Small intestine (tissue), 7 donors: ENCODE data around the gene SPATA7. TPM values are rescaled to one million over a fixed set of nuclear protein-coding genes. Genes with fewer than 3 reads are reported as not detected.

Source experiments
- DNase-seq, 2 donors: peaks; one replicate each; pipeline versions ENCODE4 v3.0.0 to v3.0.0-alpha.2; 2013
- FAIRE-seq: peaks from 2 replicates; lab custom pipeline; 2012; peaks lifted over from hg19 to GRCh38; lab: Jason Lieb, UNC
- H3K27ac ChIP-seq, 3 donors: one replicate each; pipeline ENCODE4 v1.5.1; 2013; ENCODE audit warnings: low read length in 2 of 3, mild to moderate bottlenecking in 2 of 3, control low read depth in 1 of 3, inconsistent platforms in 1 of 3, low read depth in 1 of 3, moderate library complexity in 1 of 3
- H3K27me3 ChIP-seq, 3 donors: one replicate each; pipeline ENCODE4 v1.6.1; 2013; ENCODE audit warnings: low read length in 3 of 3, inconsistent platforms in 1 of 3; ENCODE audit not compliant: control insufficient read depth in 3 of 3, insufficient read depth in 3 of 3
- H3K36me3 ChIP-seq, 3 donors: one replicate each; pipeline ENCODE4 v1.6.1; 2013; ENCODE audit warnings: low read length in 3 of 3, inconsistent platforms in 1 of 3, low read depth in 1 of 3, mild to moderate bottlenecking in 1 of 3, moderate library complexity in 1 of 3; ENCODE audit not compliant: control insufficient read depth in 3 of 3, insufficient read depth in 2 of 3
- H3K4me1 ChIP-seq, 3 donors: one replicate each; pipeline ENCODE4 v1.6.1; 2013; ENCODE audit warnings: low read length in 2 of 3, inconsistent platforms in 1 of 3, low read depth in 1 of 3, mild to moderate bottlenecking in 1 of 3, moderate library complexity in 1 of 3; ENCODE audit not compliant: control insufficient read depth in 3 of 3, insufficient read depth in 2 of 3
- H3K4me3 ChIP-seq, 3 donors: one replicate each; pipeline ENCODE4 v1.5.1; 2013; ENCODE audit warnings: low read length in 3 of 3, control low read depth in 1 of 3, inconsistent platforms in 1 of 3, low read depth in 1 of 3, mild to moderate bottlenecking in 1 of 3, moderate library complexity in 1 of 3
- H3K9me3 ChIP-seq, 2 donors: one replicate each; pipeline ENCODE4 v1.6.1; 2013; ENCODE audit warnings: low read depth in 1 of 2, low read length in 1 of 2; ENCODE audit not compliant: control insufficient read depth in 2 of 2, insufficient read depth in 1 of 2
- WGBS, 3 donors: extraction: QIAGEN DNeasy Blood & Tissue Kit; methylation state at CpG; one replicate each; pipeline ENCODE4 v1.1.7; 2013; 5-methylcytosine and 5-hydroxymethylcytosine counted together
- polyA plus RNA-seq, 4 donors: library from polyadenylated mRNA; stranded (reverse) in 3 of 4; unstranded in 1 of 4; fragments of 200-250 nt in 3 of 4; fragments of 120-200 nt in 1 of 4; gene quantifications; one replicate each; pipeline versions ENCODE4 v1.2.1 to v1.2.3, GENCODE V29; 2013
- donor health status: healthy with polysubstance abuse.
- donor health status: control.
- donor health status: control.
- donor health status: Bipolar disorder and iron deficiency.
- donor health status: healthy.

The SPATA7 gene
- polyA plus RNA-seq, 4 donors: 0.81 to 15.7 (median 2.8) TPM

DNA sequence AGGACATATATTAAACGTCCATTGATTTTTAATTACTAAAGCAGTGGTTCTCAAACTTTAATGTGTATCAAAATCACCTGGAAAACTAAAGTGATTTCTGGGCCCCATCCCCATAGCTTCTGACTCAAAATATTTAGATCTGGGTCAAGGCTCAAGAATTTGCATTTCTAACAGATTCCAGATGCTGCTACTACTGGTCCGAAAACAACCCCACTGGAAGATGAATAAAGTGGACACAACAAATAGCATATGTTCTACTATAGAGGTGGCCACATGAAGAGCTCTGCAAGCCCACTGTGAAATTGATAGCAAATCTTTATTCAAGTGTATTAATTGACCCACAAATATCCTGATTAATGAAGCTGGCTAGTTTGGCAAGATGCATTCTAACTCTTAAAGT, 69.4 kb downstream of the SPATA7 start:
- WGBS, 3 donors: 80 to 95% (median 85%) methylated on average over 2 of the region's 2 CpGs
- Histone ChIP-seq H3K36me3 (peaks cover 0 to 13% (median 0%) of the 10 kb centered on the region in 3 donors), H3K27ac (no peak overlapping the region), H3K27me3 (no peaks in the 10 kb centered on the region), H3K9me3 (peaks cover 0 to 12% of the 10 kb centered on the region in 2 donors), H3K4me3 (no peak overlapping the region), H3K4me1 (no peaks in the 10 kb centered on the region)
- DNase-seq (no peak), FAIRE-seq (no peak)

DNA sequence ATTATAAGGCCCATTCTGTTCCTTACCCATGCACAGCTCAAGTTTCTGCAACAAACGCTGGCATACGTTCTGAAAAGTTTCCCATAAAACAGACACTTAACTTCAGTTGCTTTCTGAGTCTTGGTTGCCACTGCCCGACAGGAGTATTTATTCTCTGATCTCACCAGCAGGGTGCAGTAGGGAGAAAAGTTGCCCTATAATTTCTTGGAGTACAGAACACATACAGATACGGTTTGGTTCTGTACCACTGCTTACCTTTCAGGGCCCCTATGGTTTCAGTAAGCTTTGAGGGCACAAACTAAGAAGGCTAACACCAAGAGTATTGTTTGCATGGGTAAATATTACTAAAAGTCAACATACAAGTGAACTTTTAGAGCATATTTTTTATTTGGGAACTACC, 77.9 kb downstream of the SPATA7 start:
- FAIRE-seq (no peak), DNase-seq (peak; percentile 50 to 67)
- Histone ChIP-seq H3K36me3 (peaks cover 0 to 16% (median 3%) of the 10 kb centered on the region in 3 donors), H3K27ac (no peak overlapping the region), H3K27me3 (no peaks in the 10 kb centered on the region), H3K9me3 (peaks cover 0 to 7% of the 10 kb centered on the region in 2 donors), H3K4me3 (no peak overlapping the region), H3K4me1 (no peaks in the 10 kb centered on the region)
- 70 to 75% (median 72%) methylated on average over 4 of the region's 4 CpGs for WGBS, 3 donors

DNA sequence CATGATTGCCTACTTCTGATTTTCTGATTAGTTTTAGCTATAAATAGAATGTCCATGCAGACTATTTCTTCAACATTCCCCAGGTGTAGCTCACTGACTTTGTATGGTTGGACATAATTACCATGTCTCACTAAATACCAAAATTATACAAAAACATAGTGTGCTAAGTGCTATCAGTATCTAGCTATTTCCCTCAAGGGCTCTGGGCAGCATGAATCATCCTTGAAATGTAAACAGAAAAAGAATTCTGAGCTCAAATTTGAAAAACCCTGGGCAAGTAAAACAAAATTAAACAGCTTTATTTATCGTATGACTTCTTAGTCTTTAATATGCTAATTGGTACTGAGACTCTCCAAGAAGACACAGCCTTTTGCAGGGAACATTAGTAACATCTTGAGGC, 82.9 kb downstream of the SPATA7 start:
- H3K27ac ChIP-seq: no peak overlapping the region
- no peak for DNase-seq
- H3K9me3 ChIP-seq: no peaks in the 10 kb centered on the region
- no peak for FAIRE-seq
- H3K36me3 ChIP-seq: peaks cover 0 to 22% (median 13%) of the 10 kb centered on the region in 3 donors
- no peaks in the 10 kb centered on the region for H3K27me3 ChIP-seq
- no peak overlapping the region for H3K4me3 ChIP-seq
- H3K4me1 ChIP-seq: peaks cover 0 to 4% (median 0%) of the 10 kb centered on the region in 3 donors
- WGBS, 3 donors: 73 to 89% (median 76%) methylated on average over 1 of the region's 1 CpG

DNA sequence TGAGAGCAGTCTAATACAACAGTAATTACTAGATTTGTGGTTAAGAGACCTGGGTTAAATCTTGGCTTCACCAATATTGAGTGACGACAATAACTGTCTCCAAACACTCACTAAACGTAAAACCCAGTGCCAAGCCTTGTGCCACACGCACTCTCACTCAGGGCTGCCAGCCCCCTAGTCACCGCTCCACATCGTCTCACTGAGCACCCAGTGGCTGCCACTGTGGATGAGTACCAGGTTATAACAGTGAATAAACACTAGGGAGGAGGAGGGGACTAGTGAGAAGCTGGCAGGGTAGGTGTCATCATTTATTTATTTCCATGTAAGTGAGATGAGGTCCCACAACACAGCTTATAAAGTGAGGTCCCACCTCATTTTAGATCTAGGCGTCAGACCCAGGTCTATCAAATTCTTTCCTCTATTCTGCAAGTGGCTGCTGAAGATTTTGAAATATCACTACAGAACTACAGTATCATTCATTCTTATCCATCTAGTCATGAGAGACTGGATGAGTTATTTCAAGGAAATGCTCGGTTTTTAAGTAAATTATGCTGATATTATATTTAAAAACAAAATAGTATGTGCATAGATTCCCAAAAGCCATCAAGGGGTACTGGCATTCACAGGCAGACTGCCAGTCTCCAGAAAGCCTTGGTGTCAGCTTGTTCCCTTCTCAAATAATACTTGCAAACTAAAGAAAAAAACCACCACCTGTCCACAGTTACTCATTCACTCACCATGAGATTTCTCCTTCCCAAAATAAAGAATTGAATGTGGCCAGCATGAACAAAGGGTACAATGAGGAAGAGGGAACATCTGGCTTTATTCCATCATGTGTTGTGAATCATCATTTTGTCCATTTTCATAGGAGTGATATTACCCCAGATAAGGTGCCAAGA, 85.3 kb downstream of the SPATA7 start:
- 91 to 94% (median 93%) methylated on average over 7 of the region's 7 CpGs for WGBS, 3 donors
- no peaks in the 10 kb centered on the region for H3K9me3 ChIP-seq
- no peaks in the 10 kb centered on the region for H3K27me3 ChIP-seq
- FAIRE-seq: no peak
- H3K36me3 ChIP-seq: peaks cover 3 to 22% (median 13%) of the 10 kb centered on the region in 3 donors
- H3K27ac ChIP-seq: no peak overlapping the region
- no peak overlapping the region for H3K4me3 ChIP-seq
- H3K4me1 ChIP-seq: peaks cover 0 to 11% (median 4%) of the 10 kb centered on the region in 3 donors
- no peak for DNase-seq

DNA sequence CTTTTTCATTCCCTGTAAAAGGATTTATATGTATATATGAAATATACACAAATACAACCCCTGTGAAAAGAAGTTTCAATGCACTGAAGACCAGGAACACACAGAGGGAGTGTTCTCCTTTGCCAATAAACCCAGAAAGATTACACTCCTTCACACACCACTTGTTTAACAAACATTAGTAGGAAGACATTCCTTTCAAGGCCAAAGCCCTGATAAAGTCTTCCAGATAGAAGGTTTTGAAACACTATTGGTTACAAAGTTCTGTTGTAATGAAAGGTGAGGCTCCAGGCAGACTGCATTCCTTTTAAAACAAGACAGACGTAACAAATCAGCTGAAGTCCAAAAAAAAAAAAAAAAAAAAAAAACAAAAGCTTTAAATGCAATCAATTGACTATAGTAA, 88.3 kb downstream of the SPATA7 start:
- H3K27me3 ChIP-seq: no peaks in the 10 kb centered on the region
- FAIRE-seq (no peak), DNase-seq (peak; percentile 69 to 76)
- H3K27ac ChIP-seq: peak overlapping the region in 1 of 3 donors; percentile 52
- peaks cover 0 to 11% (median 4%) of the 10 kb centered on the region in 3 donors for H3K4me1 ChIP-seq
- WGBS, 3 donors: 15 to 52% (median 24%) methylated on average over 1 of the region's 1 CpG
- H3K4me3 ChIP-seq: no peak overlapping the region
- peaks cover 3 to 20% (median 10%) of the 10 kb centered on the region in 3 donors for H3K36me3 ChIP-seq
- H3K9me3 ChIP-seq: no peaks in the 10 kb centered on the region

DNA sequence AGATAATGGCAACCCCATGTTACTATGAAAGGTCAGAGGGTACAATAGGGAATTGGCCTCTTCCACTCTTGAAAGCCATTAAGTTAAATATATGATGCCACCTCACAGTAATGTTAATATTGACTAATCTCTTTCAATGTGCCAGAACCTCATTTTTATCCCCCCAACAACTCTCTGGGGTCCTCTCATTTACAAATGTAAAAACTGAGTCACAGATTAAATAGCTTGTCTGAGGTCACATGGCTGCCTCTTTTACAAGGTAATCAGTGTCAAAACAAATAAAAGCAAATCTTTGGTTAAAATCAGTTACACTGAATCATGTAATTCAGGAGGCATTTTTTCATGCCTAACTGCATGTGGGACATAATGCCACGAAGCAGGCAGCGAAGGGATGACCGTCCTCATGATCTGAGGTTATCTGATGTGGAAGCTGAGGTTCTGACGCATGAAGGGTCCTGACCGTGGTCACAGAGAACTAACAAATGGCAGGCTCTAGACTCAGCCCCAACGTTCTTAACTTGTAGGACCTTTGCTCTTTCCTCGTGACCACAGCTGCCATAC, 90.8 kb downstream of the SPATA7 start:
- peaks cover 3 to 28% (median 7%) of the 10 kb centered on the region in 3 donors for H3K36me3 ChIP-seq
- no peaks in the 10 kb centered on the region for H3K27me3 ChIP-seq
- no peak for DNase-seq
- no peak for FAIRE-seq
- WGBS, 3 donors: 72 to 82% (median 79%) methylated on average over 7 of the region's 7 CpGs
- H3K9me3 ChIP-seq: no peaks in the 10 kb centered on the region
- no peak overlapping the region for H3K4me3 ChIP-seq
- peaks cover 0 to 11% (median 4%) of the 10 kb centered on the region in 3 donors for H3K4me1 ChIP-seq
- H3K27ac ChIP-seq: no peak overlapping the region

DNA sequence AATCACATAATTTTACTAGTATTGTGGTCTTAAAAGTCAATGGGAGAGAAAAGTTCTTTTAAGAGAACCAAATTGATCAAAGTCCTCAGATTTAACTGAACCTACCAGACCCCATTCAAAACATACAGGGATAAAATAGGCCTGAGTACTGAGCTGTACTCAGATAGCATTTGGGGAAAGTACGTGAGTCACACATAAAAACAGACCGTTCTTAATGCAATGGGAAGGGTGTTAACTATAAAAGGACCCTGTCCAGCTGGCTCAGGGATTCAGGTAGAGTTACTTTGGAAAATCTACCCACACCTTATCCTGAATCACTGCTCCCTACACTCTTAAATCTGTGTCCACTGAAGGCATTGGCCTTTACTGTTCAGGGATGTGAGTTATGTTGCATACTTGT, 91.4 kb downstream of the SPATA7 start:
- peaks cover 0 to 11% (median 4%) of the 10 kb centered on the region in 3 donors for H3K4me1 ChIP-seq
- DNase-seq (no peak), FAIRE-seq (no peak)
- no peak overlapping the region for H3K4me3 ChIP-seq
- H3K9me3 ChIP-seq: no peaks in the 10 kb centered on the region
- H3K27ac ChIP-seq: no peak overlapping the region
- H3K27me3 ChIP-seq: no peaks in the 10 kb centered on the region
- WGBS, 3 donors: 87 to 96% (median 94%) methylated on average over 2 of the region's 2 CpGs
- peaks cover 3 to 28% (median 7%) of the 10 kb centered on the region in 3 donors for H3K36me3 ChIP-seq

DNA sequence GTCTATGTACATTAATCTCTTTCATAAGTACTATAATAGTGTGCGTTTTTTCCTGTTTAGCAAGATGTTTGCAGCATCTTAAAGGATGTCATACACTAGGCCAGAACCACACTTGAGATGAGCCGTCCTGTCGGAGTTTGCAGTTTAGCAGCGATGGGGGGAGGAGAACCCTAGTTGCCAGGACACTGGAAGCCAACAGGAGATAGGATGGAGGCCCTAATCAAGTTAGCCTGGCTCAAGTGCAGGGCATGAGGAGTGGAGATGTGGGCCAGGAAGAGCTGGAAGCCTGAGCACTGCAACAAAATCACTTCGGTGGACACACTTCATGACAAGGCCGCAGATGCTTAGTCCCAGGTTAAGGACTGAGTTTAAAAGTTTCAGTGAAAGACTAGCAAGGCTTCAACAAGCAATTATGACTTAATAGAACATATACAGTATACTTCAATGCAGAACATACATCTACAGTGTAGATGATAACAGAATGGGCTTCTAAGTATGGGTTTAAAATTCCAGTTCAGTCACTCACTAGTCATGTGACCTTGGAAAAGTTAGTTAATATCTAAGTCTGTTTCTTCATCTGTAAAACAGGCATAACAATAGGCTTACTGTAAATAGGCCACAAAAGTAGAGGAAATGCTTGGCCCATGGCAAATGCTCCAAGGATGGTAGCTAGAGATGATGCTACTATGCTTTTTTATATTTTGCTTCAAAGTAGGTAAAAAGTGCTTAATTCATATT, 92.2 kb downstream of the SPATA7 start:
- DNase-seq (no peak), FAIRE-seq (no peak)
- Histone ChIP-seq H3K27ac (no peak overlapping the region), H3K36me3 (peaks cover 3 to 26% (median 5%) of the 10 kb centered on the region in 3 donors), H3K27me3 (no peaks in the 10 kb centered on the region), H3K9me3 (no peaks in the 10 kb centered on the region), H3K4me3 (no peak overlapping the region), H3K4me1 (peaks cover 0 to 11% (median 4%) of the 10 kb centered on the region in 3 donors)
- WGBS, 3 donors: 82 to 97% (median 93%) methylated on average over 6 of the region's 6 CpGs
